ENCODE results near the gene L3HYPDH. TPM values are rescaled to one million over a fixed set of nuclear protein-coding genes. Genes with fewer than 3 reads are reported as not detected.

Gene L3HYPDH
- total and polyA plus RNA-seq, 2 donors (not counting 3 experiments of a cell fraction or from before 2014, with no cell fraction given): 26.2 to 30.2 TPM

DNA sequence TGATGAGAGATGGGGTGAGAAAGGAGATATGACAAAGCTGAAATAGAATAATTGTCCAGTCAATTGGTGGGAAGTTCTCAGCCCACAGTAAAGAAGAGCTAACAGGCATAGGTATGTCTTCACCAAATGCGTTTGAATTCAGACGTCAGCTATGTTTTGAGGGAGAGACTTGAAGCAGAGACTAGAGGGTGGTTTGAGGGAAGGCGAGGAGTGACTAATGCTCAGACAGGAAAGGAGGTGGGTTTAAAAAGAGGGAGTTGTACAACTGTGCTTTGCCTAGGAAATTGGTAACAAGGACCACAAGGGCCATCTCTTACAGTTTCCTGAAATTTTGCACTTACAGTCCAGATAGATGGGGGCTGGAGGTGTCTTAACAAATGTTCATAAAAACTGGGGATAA lies 6.5 kb upstream of the L3HYPDH start:
- intact Hi-C loops (cut with micrococcal nuclease) (no loop called here), dilution Hi-C loops (cut with MboI; ENCODE audit: extremely low pct_ligation_motif_present, low sequenced_read_pairs) (no loop called here)
- Histone ChIP-seq H3K4me1 (ENCODE audit: control insufficient read depth, extremely low read depth, insufficient read depth, low read length) (peaks cover 5% of the 10 kb centered on the region), H3K79me2 (ENCODE audit: control insufficient read depth, insufficient read depth, low read length) (peaks cover 9% of the 10 kb centered on the region), H3K4me3 (replicated peaks in 1 of 3; ENCODE audit: insufficient read depth in 1 of 3, low read depth in 1 of 3, low read length in 3 of 3) (no peak overlapping the region), H3K36me3 (ENCODE audit: control insufficient read depth in 2 of 2, extremely low read depth in 1 of 2, insufficient read depth in 2 of 2, low read length in 2 of 2) (peaks cover 5 to 10% of the 10 kb centered on the region in 2 experiments), H3K9me3 (replicated peaks; ENCODE audit: control insufficient read depth, insufficient read depth, low read length) (no peaks in the 10 kb centered on the region), H3K4me2 (ENCODE audit: insufficient read depth, low read length) (no peak overlapping the region), H3K27me3 (ENCODE audit: control insufficient read depth in 2 of 2, insufficient read depth in 2 of 2, low read length in 2 of 2) (no peaks in the 10 kb centered on the region), H3K27ac (ENCODE audit: insufficient read depth, low read depth, low read length) (no peak overlapping the region), H3K9ac (replicated peaks; ENCODE audit: extremely low read depth, insufficient read depth, low read length) (no peak overlapping the region), H2AFZ (ENCODE audit: low read depth, low read length) (no peak overlapping the region), H4K20me1 (replicated peaks; ENCODE audit: control insufficient read depth, extremely low read depth, insufficient read depth, low read length) (no peaks in the 10 kb centered on the region), H3K9me1 (replicated peaks; ENCODE audit: control insufficient read depth, extremely low read depth, insufficient read depth, low read length) (no peaks in the 10 kb centered on the region)
- ChIA-PET POLR2A (no interaction called here), CTCF (interaction anchor here (0.9 to 1.7 kb wide), 2 partner anchors 8 to 17 kb away, joined by 3 to 4 read pairs; no protein-coding TSS in a partner anchor)
- TF ChIP-seq POLR2A (IDR thresholded peaks at IDR 0.05; ENCODE audit: low read depth, low read length) (no peak), FOS (IDR thresholded peaks at IDR 0.05; ENCODE audit: borderline replicate concordance, insufficient read depth, low read length) (no peak), EZH2 (IDR thresholded peaks at IDR 0.05; ENCODE audit: borderline replicate concordance, low read depth, low read length, severe bottlenecking) (no peak), POLR2AphosphoS5 (IDR thresholded peaks at IDR 0.05; ENCODE audit: insufficient read depth, low read depth, low read length) (no peak), MYC (IDR thresholded peaks at IDR 0.05; ENCODE audit: low read depth, low read length) (no peak), GATA2 (IDR thresholded peaks at IDR 0.05; ENCODE audit: insufficient read depth, insufficient read length, low read depth, low read length) (no peak), JUN (IDR thresholded peaks at IDR 0.05; ENCODE audit: borderline replicate concordance, insufficient read depth, insufficient read length, low read depth) (no peak)
- TF ChIP-seq, protein P1, sequence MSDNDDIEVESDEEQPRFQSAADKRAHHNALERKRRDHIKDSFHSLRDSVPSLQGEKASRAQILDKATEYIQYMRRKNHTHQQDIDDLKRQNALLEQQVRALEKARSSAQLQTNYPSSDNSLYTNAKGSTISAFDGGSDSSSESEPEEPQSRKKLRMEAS (IDR thresholded peaks at IDR 0.05; ENCODE audit: insufficient read depth, insufficient read length): no peak
- TF ChIP-seq, protein P2, sequence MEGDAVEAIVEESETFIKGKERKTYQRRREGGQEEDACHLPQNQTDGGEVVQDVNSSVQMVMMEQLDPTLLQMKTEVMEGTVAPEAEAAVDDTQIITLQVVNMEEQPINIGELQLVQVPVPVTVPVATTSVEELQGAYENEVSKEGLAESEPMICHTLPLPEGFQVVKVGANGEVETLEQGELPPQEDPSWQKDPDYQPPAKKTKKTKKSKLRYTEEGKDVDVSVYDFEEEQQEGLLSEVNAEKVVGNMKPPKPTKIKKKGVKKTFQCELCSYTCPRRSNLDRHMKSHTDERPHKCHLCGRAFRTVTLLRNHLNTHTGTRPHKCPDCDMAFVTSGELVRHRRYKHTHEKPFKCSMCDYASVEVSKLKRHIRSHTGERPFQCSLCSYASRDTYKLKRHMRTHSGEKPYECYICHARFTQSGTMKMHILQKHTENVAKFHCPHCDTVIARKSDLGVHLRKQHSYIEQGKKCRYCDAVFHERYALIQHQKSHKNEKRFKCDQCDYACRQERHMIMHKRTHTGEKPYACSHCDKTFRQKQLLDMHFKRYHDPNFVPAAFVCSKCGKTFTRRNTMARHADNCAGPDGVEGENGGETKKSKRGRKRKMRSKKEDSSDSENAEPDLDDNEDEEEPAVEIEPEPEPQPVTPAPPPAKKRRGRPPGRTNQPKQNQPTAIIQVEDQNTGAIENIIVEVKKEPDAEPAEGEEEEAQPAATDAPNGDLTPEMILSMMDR (IDR thresholded peaks at IDR 0.05; ENCODE audit: extremely low read depth in 1 of 2, insufficient read depth in 1 of 2, low read depth in 1 of 2, low read length in 2 of 2): no peak
- DNase-seq (ENCODE audit: low read depth, low spot score) (no peak), FAIRE-seq (no peak)
- BruUV-seq (replicated peaks): no TSS peak

All from endothelial cell of umbilical vein (primary cell).